Fibroblast of skin of right quadriceps (primary cell): Measurements from ENCODE around the gene LIN7B.
A peak's percentile ranks its signal among the peaks of the same experiment; 100 is the strongest.

Source experiments
- DNase-seq: peaks from one replicate; pipeline ENCODE4 v3.0.0-alpha.2; 2013

Gene LIN7B

DNA sequence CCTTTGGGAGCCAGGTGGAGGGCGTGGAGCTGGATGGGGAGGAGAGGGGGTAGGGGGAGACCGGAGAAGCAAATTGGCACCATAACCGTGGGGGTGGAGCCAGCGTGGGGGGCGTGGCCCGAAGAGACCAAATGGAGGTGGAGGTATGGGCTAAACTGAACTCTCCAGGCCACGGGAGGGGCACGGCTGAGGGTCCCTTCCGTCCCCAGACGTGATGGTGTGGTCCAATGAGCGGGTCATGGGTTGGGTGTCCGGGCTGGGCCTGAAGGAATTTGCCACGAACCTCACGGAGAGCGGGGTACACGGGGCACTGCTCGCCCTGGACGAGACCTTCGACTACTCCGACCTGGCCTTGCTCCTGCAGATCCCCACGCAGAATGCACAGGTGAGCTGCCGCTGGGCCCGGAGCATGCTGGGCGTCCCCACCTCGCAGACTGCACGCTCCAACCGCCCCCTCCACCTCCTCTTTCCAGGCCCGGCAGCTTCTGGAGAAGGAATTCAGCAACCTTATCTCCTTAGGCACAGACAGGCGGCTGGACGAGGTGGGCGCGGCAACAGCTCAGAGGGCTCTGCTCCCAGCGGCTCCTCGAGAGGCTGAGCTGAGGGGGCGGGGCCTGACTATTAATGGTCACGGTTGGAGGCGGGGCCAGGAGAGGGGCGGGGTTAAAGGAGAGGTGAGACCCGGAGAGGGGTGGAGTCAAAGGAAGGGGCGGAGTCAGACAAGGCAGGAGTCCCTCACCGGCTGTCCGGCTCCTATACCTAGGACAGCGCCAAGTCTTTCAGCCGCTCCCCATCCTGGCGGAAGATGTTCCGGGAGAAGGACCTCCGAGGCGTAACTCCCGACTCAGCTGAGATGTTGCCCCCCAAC is 34.8 kb downstream of the LIN7B start:
- peak; percentile 94 for DNase-seq

DNA sequence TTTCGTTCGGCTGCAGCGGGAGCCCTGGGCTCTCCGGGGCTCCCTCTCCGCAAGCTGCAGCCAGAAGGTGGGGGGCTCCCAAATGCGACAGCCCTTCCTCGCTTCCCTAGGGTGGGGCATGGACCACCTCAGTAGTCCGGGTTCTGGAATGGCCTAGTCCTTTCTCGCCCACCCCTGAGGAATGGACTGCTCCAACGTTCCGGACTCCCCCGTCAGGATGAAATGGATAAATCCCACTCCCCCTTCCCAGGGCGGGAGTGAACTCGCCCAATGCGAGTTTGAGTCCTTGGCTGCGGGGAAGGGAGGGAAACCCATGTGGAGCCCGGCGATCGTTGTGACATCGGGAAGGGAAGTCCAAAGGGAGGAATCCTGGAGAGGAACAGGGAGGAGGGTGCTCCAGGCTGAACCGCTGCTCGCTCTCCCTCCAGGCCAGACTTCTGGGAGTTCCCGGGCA is 35.5 kb downstream of the LIN7B start:
- DNase-seq = peak; percentile 92

GRCh38 chr19:49150106-49150943 is 36.2 kb downstream of the LIN7B start:
- peak; percentile 84 for DNase-seq

DNA sequence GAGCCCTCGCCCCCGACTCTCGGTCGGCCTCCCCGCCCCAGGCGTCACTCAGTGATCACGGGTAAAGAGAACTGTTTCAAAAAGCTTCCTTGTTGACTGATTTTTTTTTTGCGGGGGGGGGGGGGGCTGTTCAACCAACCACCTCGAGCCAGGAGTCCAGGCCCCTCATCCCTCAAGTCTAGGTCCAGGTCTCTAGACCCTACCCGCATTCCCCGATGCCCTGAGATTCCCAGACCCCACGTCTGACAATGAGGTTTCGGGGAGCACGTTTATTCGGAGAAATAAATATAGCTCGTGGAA is 36.7 kb downstream of the LIN7B start:
- DNase-seq = no peak

DNA sequence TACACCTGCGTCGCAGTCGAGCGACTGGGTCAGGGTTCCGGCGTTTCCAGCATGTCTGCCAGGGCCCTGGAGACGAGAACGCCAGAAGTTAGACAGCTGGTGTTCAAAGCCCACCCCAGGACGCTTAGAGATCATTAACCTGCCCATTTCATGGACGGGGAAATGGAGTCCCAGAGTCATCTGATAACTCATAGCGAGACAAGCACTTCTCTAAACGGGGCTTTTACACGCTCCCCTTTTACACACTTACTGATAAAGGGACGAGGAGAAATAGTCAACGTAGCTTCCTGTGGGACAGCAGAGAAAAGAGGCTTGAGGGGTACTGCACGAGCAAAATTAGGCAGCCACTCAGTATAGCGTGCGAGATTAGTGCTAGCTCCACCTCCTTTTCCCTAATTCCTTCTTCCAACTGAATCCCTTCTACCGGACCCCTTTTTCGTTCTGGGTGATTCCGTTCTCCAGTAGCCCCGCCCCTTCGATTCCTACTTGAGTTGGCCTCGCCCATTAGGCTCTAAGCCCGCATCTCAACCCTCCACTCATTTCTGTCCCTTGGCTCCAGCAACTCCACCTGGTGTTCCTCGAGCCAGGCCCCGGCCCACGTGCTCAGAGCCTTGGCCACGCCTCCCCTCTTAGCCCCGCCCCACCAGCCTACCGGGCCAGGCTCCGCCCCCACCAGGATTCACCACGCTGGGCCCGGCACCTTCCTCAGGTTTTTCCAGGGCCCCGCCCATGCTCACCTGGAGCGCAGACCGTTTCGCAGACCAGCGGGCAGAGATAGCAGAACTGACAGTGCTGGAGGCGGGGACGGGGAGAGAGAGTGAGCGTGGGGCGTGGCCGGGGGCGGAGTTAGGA is 37.3 kb downstream of the LIN7B start:
- peak; percentile 34 for DNase-seq

DNA sequence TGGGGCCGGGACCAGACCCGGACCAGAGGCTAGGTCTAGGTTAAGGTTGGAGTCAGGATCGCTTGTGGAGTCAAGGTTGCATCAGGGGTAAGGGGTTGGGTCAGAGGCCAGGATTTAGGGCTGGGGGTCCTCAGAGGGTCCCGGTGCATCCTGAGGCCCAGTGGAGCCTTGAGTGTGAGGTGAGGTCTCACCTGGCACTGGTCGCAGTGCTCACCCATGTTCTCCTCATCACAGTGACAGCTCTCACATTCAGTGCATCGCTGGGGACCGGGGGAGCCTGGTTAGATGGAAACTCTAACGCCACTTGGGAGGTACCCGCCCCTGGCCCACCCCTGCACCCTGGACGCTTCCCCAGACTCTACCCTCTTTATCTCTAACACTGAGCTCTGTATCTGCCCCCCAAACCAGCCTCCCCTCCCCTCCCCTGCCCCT is 38.0 kb downstream of the LIN7B start:
- DNase-seq = no peak

DNA sequence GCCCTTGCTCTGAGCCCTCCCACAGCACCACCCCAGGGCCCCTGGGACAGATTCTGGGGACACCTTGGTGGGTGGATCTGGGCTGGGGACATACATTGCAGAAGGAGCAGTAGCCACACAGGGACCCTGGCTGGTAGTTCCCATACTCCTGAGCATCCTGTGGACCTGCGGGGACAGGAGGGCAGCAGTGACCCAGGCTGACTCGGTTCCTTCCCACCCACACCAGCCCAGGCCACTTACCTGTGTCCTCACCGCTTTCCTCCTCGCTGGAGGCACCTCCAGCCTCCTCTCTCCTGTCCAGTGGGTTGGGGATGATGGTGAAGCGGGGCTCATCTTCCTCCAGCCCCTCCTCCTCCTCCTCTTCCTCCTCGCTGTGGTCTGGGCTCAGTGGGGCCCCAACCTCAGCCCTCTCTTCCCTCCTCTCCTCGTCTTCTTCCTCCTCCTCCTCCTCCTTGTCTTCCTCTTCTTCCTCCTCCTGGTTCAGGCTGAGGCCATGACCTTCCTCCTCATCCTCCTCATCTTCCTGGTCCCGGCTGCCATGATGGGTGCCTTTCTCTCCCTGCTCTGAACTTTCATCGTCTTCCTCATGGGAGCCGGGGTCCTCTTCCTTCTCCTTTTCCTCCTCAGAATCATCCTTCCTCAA is 39.1 kb downstream of the LIN7B start:
- no peak for DNase-seq

DNA sequence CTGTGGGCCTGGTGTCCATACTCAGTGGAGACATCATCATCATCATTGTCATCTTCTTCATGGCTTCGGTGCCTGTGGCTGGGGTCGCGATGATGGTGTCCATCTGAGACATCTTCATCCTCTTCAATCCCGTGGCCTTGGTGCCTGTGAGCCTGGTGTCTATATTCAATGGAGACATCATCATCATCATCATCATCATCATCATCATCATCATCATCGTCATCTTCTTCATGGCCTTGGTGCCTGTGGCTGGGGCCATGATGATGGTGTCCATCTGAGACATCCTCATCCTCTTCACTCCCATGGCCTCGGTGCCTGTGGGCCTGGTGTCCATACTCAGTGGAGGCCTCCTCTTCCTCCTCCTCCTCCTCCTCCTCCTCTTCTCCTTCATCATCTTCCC is 40.1 kb downstream of the LIN7B start:
- no peak for DNase-seq

DNA sequence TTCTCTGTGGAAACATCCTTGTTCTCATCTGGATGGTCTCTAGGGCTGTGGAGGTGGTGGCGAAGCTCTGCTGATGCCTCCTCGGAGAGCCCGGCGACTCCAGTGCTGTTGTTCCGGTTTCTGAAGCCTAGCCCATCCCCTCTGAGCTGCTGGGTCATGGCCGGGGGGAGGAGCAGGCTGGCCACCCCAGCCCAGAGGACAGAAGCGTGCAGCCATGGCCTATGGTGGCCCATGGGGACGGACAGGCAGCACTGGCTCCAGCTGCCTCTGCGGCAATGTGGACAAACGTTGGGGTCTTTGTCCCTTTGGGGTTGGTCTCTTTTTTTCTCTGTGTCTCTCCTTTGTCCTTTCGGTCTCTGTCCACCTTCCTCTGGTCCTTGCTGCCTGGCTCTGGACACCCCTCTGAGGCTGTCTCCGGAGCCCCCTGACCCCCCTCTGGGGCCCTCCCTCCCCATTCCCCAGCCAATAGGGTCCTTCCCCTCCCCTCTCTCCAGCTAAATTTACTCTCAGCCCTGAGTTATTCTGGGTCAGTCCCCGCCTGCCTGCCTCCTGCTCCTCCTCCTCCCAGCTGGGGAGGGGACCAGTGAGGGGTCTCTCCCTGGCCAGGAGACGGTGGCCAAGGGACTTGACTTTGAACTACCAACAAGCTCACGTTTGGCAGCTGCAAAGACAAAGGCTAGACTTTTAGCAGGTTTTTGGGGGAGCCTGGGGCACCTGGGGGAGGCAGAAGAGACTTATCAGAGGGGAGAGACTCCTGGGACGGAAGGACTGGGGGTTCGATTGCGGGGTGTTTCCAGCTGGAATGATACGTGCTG is 41.0 kb downstream of the LIN7B start, which contains the start of gene HRC:
HRC (minus strand) TSS at position 392 of the 815 bp plus-strand sequence; CDS start at position 233, 159 bp downstream.
- no peak for DNase-seq

GRCh38 chr19:49155820-49156346 is 41.7 kb downstream of the LIN7B start:
- no peak for DNase-seq

DNA sequence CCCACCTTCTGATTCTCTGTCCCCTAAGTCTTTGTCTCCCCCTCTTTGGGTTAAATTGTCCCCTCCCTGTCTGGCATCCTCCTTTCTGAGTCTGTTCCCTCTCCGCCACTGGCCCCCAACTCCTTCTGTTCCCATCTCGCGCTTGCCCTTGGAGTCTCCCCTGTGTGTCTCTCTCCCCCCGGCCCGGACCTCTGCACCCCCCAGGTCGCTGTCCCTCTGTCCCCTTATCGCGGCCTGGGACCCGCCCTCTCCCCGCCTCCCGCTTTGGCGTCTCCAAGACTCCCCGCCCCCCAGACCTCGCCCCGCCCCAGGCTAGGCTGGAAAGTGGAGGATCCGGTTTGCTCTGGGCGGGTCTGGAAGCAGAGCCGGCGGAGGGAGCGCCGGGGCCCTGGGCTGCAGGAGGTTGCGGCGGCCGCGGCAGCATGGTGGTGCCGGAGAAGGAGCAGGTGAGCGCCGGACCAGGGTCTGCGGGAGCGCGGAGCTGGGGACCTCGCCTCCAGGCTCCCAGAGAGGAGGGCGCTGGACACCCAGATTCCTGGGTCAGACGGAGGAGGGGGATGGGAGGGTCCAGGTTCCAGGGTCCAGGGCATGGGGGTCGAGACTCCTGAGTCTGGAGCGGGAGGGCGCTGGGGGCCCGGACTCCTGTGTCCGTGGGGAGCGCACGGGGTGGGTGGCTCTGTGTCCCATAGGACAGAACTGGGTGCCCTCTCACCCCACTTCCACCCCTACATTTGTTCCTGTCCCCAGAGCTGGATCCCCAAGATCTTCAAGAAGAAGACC is 43.5 kb downstream of the LIN7B start, which contains the start of gene TRPM4:
TRPM4 (plus strand) TSS at position 348 of the 780 bp plus-strand sequence; CDS start at position 423, 75 bp downstream.
- DNase-seq = peak; percentile 78

GRCh38 chr19:49160450-49161189 is 46.5 kb downstream of the LIN7B start:
- DNase-seq = no peak

GRCh38 chr19:49161987-49162386 is 47.8 kb downstream of the LIN7B start:
- DNase-seq = no peak

DNA sequence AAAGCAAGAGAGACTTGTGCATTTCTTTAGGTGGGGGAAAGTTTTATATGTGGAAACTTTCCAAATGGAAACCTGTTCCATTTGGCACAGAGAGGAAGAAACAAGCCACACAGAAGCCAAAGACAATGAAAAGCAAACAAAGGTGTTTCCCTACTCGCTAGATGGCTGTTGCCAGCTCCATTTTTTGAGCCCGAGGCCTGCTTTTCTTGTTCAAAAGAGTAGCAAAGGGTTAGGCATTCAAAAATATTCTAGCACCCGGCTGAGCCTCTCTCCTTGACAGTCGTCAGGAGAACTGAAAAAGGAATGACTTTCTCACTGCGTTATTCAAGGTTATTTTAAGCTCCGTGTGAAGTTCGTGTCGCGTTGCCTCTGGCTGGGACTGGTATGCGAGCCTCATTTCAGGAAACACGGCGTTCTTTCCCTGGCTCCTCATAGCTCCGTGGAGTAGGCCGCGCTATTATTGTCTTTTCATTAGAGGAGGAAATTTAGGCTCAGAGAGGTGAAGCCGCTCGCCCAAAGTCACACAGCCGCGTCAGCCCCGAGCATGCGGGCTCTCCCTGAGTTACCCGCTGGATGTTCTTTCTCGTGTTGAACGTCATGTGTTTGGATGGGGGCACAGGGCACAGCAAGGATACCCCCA is 51.1 kb downstream of the LIN7B start:
- no peak for DNase-seq

GRCh38 chr19:49165865-49166301 is 51.7 kb downstream of the LIN7B start:
- DNase-seq = no peak

- no peak for DNase-seq
Measured at GRCh38 chr19:49167857-49168409, 53.8 kb downstream of the LIN7B start.
